ENCODE data around the gene ACOT7.
"Not testable (repeated sequence)": the region's sequence is repeated elsewhere in the genome, so short reads cannot be mapped to it uniquely, and the experiment has no call there.

ACOT7 gene

GRCh38 chr1:6307682-6308081, 85.9 kb downstream of the ACOT7 start:
- DNase-seq, result not testable (repeated sequence)

- no peak for DNase-seq
Measured at GRCh38 chr1:6307099-6307498, 86.5 kb downstream of the ACOT7 start.

GRCh38 chr1:6303397-6304012, 90.1 kb downstream of the ACOT7 start:
- no peak for DNase-seq

- DNase-seq, result no peak
Measured at GRCh38 chr1:6302568-6302967, 91.0 kb downstream of the ACOT7 start.

- DNase-seq, result no peak
Measured at GRCh38 chr1:6301526-6301925, 92.0 kb downstream of the ACOT7 start.

GRCh38 chr1:6300342-6301048, 93.1 kb downstream of the ACOT7 start:
- DNase-seq, result no peak

- no peak for DNase-seq
Measured at GRCh38 chr1:6299557-6300165, 93.9 kb downstream of the ACOT7 start.

GRCh38 chr1:6298940-6299465, 94.6 kb downstream of the ACOT7 start:
- no peak for DNase-seq

GRCh38 chr1:6298530-6298929, 95.0 kb downstream of the ACOT7 start:
- no peak for DNase-seq

- DNase-seq, result no peak
Measured at GRCh38 chr1:6295910-6296309, 97.7 kb downstream of the ACOT7 start.

GRCh38 chr1:6294890-6295556, 98.5 kb downstream of the ACOT7 start:
- no peak for DNase-seq

- DNase-seq, result no peak
Measured at GRCh38 chr1:6294080-6294889, 99.3 kb downstream of the ACOT7 start.

GRCh38 chr1:6292102-6292501, 101.5 kb downstream of the ACOT7 start:
- DNase-seq, result no peak

- no peak for DNase-seq
Measured at GRCh38 chr1:6288665-6289064, 104.9 kb downstream of the ACOT7 start.

GRCh38 chr1:6288026-6288425, 105.5 kb downstream of the ACOT7 start:
- no peak for DNase-seq

GRCh38 chr1:6287431-6287886, 106.1 kb downstream of the ACOT7 start:
- no peak for DNase-seq

GRCh38 chr1:6287029-6287428, 106.5 kb downstream of the ACOT7 start:
- no peak for DNase-seq

GRCh38 chr1:6286266-6286665, 107.3 kb downstream of the ACOT7 start:
- no peak for DNase-seq

GRCh38 chr1:6285336-6285735, 108.2 kb downstream of the ACOT7 start:
- DNase-seq, result no peak

- no peak for DNase-seq
Measured at GRCh38 chr1:6282577-6283270, 110.8 kb downstream of the ACOT7 start.

- DNase-seq, result peak in 2 of 3 donors; percentile 25 to 45
Measured at GRCh38 chr1:6281511-6282402, 111.8 kb downstream of the ACOT7 start.

All from suppressor macrophage treated with lipopolysaccharide for 1 hour (primary cell).